Measurements from ENCODE around the gene CDH23. TPM values are rescaled to one million over a fixed set of nuclear protein-coding genes. Genes with fewer than 3 reads are reported as not detected.

CDH23 gene
- total and polyA plus RNA-seq, 9 of the 15 experiments (the other 6 are each of a cell fraction or from before 2014, with no cell fraction given) = 0.18 to 1.2 (median 0.47) TPM

- TF ChIP-seq RB1 (IDR thresholded peaks at IDR 0.05; ENCODE audit: low read depth) = no peak
- TF ChIP-seq PCBP2 (IDR thresholded peaks at IDR 0.05; ENCODE audit: low read depth, low read length, poor library complexity, severe bottlenecking) = no peak
- TF ChIP-seq GTF2A2 (tag; IDR thresholded peaks at IDR 0.05) = no peak
- TF ChIP-seq POLR2A (conservative IDR thresholded peaks at IDR 0.05) = no peak
- TF ChIP-seq, protein P1, sequence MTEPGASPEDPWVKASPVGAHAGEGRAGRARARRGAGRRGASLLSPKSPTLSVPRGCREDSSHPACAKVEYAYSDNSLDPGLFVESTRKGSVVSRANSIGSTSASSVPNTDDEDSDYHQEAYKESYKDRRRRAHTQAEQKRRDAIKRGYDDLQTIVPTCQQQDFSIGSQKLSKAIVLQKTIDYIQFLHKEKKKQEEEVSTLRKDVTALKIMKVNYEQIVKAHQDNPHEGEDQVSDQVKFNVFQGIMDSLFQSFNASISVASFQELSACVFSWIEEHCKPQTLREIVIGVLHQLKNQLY (CRISPR knock-in tag; conservative IDR thresholded peaks at IDR 0.05) = no peak
- TF ChIP-seq TEAD2 (tag; IDR thresholded peaks at IDR 0.05) = no peak
- TF ChIP-seq STAT5B (CRISPR knock-in tag; IDR thresholded peaks at IDR 0.05) = no peak
Observed at GRCh38 chr10:71831646-71832552, 435.2 kb downstream of the CDH23 start (continued).

- Histone ChIP-seq H3K27ac (ENCODE audit: extremely low read depth, low read depth, low read length) (no peak overlapping the region), H3K27me3 (ENCODE audit: control insufficient read depth in 2 of 2, insufficient read depth in 2 of 2, low read length in 2 of 2) (no peaks in the 10 kb centered on the region), H3K9me3 (replicated peaks; ENCODE audit: control insufficient read depth, insufficient read depth, low read depth, low read length) (no peaks in the 10 kb centered on the region), H3K4me2 (ENCODE audit: insufficient read depth, low read length) (no peak overlapping the region), H3K4me1 (replicated peaks in 1 of 2; ENCODE audit: control insufficient read depth in 2 of 2, insufficient read depth in 2 of 2, low read length in 2 of 2) (peaks cover 14 to 20% of the 10 kb centered on the region in 2 experiments; a peak in 4 of 5 replicates), H4K20me1 (replicated peaks; ENCODE audit: control insufficient read depth, insufficient read depth, low read length) (peaks cover 47% of the 10 kb centered on the region), H3K4me3 (no peak overlapping the region), H3K9ac (ENCODE audit: insufficient read depth in 1 of 2, low read depth in 2 of 2, low read length in 2 of 2) (no peak overlapping the region), H3K79me2 (ENCODE audit: control insufficient read depth, insufficient read depth, low read length) (peaks cover 63% of the 10 kb centered on the region), H3K9me1 (ENCODE audit: control insufficient read depth, insufficient read depth, low read length) (peaks cover 26% of the 10 kb centered on the region), H3K36me3 (ENCODE audit: control insufficient read depth, insufficient read depth, low read length) (peaks cover 91% of the 10 kb centered on the region), H2AFZ (ENCODE audit: low read depth, low read length) (no peak overlapping the region)
- DNase-seq (ENCODE audit: extremely low read depth in 1 of 4, low spot score in 3 of 4) (no peak), FAIRE-seq (no peak), ATAC-seq (no peak)
- ChIA-PET POLR2A (interaction anchor here (5.6 kb wide), 1 partner anchor 11 kb away, joined by 27 read pairs; no protein-coding TSS in a partner anchor), CTCF (ENCODE audit: low intra/inter-chr PET ratio) (no interaction called here)
- 93% methylated on average over 4 of the region's 5 CpGs for WGBS (ENCODE audit: insufficient coverage, low coverage, missing lambda C conversion rate)
- BruUV-seq (replicated peaks) = no TSS peak
- intact Hi-C loops (cut with micrococcal nuclease) = loop anchor here (2.0 kb wide), 1 partner anchor 18 kb away; no protein-coding TSS in a partner anchor
- in situ Hi-C loops (cut with MboI) = no loop called here
- TF ChIP-seq ASH1L (IDR thresholded peaks at IDR 0.05; ENCODE audit: borderline replicate concordance, low read depth, partially characterized antibody) = no peak
- TF ChIP-seq ZNF277 (CRISPR knock-in tag; IDR thresholded peaks at IDR 0.05; ENCODE audit: borderline replicate concordance) = no peak
- TF ChIP-seq ZNF146 (CRISPR knock-in tag; IDR thresholded peaks at IDR 0.05; ENCODE audit: unreplicated experiment) = no peak
- no peak for TF ChIP-seq MED1 (CRISPR knock-in tag; IDR thresholded peaks at IDR 0.05; ENCODE audit: borderline replicate concordance)
- no peak for TF ChIP-seq FOXK1 (CRISPR knock-in tag; IDR thresholded peaks at IDR 0.05; ENCODE audit: borderline replicate concordance)
- no peak for TF ChIP-seq BRF1 (IDR thresholded peaks at IDR 0.05; ENCODE audit: borderline replicate concordance, extremely low read depth, insufficient read length)
- TF ChIP-seq ARID4B (CRISPR knock-in tag; IDR thresholded peaks at IDR 0.05) = no peak
Observed at GRCh38 chr10:71832967-71833366, 436.2 kb downstream of the CDH23 start.
